LHCN-M2 (cell line): Measurements from ENCODE around the gene AMOTL1. TPM values are rescaled to one million over a fixed set of nuclear protein-coding genes. Genes with fewer than 3 reads are reported as not detected.

Experiments
- DNase-seq: peaks from one replicate; pipeline ENCODE4 v3.0.0-alpha.2; 2012; ENCODE audit warnings: low read depth
- total RNA-seq: library from RNA; depleted of rRNA; stranded (reverse); fragments of >200 nt; gene quantifications from 2 replicates; pipeline ENCODE4 v1.2.3, GENCODE V29; 2014

AMOTL1 gene
- total RNA-seq, 1 experiment from 2014 or later, result 39.8 TPM

DNA sequence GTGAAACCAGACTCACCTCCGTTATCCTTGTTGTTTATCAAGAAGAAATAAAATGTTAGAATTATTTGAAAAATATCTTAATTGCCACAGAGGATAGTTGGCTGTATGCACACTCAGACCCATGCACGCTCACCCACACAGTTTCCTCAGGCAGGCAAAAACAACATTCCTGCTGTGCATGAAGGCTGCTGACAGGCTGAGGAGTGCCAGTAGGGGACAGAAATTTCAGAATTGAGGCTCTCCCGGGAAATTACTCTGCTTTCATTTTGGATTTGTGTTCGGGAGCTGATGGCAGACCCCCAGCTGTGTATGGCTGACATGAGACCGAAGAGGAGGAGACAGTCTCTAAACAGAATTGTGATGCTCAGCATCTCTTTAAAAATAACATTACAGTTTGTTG is 87.5 kb downstream of the AMOTL1 start:
- DNase-seq, result no peak

DNA sequence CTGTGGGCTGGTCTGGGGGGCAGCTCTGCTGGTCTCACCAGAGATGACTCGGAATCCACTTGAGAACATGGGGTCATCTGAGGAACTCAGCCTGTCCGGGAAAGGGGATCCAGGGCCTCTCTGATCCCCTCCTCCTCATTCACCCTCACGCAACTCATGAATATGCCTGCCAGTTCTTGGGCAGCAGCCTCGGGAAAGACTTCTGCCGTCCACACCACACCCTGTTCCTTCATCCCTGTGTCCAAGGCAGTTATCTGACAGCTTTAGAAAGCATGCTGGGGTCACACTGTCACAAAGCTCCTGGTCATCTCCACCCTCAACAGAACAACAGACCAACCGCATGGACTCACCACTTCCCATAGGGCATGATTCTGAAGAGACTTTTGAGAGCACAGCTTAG is 88.3 kb downstream of the AMOTL1 start:
- no peak for DNase-seq

DNA sequence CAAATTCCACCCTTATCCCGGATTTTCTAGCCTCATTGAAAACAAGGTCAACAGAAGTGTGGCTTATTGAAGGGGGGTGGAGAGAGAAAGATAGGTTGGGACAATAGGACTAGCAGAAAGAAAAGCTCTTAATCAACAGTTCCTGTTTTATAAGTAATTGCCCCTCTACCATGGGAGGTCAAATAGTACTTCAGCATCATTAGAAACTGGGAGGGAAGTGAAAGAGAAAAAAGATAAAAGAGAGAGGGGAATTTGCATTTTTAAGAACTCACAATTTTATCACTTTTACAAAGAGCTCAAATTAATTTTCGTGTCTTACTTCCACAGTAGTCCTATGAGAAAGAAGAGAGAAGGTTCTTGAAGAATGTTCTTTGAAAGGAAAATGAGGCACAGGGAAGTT is 89.2 kb downstream of the AMOTL1 start:
- DNase-seq, result no peak

DNA sequence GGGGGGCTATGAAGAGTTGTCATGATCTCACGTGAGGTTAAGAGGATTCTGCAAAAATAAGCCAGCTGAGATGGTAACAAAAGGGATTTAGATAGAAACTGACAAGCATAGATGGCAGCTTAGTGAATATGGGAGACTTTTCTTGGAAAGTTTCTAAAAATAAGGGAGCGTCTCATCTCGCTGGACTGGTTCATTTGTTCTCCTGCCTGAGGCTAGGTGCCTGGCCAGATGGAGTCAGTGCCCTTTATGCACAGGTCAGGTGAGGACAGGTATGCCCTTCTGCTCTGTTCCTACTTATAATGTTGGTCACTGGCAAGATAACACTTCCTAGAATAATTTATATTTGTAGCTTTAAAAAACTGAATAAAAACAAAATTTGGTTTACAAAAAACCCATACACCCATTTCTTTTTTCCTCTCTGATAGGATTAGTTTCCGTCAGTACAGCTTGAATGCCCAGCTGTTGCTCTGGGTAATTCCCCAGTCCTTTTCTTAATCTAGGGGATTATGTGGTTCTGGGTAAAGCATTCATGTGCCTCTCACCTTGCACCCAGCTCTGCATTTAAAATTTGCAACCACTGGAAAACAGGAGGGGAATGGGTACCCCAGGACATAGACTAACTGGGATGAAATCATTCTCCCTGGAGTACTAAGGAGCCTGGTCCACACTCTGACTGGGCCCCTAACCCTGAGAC is 90.0 kb downstream of the AMOTL1 start:
- no peak for DNase-seq

DNA sequence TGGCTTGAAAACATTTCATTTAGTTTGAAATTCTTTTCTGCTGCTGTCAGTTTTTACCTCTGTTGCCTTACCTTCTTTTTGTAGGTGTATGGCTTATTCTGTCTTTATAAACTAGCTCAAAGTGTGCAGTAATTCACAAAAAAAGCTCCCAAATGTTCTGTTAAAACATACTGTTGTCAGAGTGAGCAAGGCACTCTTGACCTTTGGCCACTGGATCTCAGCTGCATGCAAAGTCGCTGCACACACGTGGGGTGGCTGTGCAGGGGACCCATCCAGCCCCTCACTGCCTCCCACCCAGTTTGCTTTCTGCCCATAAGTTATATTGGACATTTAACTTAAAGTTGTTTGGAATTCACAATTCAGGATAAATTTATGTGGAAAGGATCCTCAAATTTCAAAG is 92.2 kb downstream of the AMOTL1 start:
- DNase-seq, result no peak

DNA sequence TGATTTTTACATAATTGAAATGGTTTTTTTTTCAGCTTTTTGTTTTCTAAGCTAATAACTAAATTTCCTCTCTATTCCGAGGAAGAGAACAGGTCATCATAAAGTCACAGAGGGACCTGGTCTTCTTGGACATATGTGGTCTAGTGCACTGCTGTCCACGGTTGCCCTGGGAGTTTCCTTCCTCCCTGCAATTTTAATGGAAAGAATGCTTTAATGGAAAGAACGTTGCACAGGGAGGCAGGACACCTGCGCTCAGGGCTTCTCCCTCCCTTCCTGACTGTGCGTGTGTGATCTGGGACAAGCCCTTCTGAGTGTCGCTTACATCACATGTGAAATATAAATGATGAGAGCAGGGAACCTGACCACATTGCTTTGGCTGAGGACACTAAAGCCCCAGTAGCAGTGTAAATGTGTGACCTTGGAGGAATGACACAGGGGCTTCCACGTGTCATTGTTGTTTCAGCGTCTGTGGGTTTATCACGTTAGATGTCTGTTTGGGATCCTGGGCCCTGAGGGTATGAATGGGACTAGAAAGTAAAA is 93.2 kb downstream of the AMOTL1 start:
- DNase-seq, result no peak

GRCh38 chr11:94862926-94863880 is 95.0 kb downstream of the AMOTL1 start:
- no peak for DNase-seq

DNA sequence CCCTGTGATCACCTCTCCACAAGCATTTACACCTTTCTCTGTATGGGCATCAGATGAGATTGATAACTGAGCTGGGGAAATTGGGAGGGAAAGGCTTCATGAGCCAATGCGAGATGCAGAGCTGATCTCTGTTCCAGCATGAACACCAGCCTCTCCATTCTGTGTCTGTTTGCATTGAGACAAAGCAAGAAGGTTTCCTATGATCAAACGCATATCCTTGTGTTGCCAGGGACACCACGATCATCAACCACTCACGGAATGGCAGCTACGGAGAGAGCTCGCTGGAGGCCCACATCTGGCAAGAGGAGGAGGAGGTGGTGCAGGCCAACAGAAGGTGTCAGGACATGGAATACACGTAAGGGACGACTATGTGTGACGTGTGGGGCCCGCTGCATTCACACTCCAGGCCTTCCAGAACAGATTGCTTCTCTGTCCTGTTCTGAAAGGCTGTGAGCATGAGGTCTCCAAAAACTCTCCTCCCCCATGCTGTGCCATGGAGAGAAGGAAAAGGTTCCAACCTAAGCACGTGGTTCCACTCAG is 96.4 kb downstream of the AMOTL1 start:
- DNase-seq, result no peak

DNA sequence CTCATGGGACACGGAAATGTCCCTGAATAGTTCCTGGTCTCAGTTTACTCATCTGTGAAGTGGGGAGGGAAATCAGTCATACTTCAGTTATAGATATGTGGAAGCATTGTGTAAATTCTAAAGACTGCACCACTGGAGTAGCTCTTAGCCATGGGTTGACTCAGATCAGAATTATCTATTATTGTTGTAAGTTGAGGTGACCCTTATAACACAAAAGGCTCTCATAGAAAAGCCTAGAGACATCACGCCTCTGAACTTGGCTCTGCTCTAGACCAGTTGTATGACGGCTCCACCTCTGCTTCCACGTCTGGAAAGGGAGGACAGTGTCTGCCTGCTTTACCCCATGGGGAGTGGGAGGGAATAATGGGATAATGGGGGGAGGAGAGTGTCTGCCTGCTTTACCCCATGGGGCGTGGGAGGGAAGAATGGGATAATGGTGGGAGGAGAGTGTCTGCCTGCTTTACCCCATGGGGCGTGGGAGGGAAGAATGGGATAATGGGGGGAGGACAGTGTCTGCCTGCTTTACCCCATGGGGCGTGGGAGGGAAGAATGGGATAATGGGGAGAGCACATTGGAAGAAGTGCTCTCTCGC is 98.2 kb downstream of the AMOTL1 start:
- no peak for DNase-seq

DNA sequence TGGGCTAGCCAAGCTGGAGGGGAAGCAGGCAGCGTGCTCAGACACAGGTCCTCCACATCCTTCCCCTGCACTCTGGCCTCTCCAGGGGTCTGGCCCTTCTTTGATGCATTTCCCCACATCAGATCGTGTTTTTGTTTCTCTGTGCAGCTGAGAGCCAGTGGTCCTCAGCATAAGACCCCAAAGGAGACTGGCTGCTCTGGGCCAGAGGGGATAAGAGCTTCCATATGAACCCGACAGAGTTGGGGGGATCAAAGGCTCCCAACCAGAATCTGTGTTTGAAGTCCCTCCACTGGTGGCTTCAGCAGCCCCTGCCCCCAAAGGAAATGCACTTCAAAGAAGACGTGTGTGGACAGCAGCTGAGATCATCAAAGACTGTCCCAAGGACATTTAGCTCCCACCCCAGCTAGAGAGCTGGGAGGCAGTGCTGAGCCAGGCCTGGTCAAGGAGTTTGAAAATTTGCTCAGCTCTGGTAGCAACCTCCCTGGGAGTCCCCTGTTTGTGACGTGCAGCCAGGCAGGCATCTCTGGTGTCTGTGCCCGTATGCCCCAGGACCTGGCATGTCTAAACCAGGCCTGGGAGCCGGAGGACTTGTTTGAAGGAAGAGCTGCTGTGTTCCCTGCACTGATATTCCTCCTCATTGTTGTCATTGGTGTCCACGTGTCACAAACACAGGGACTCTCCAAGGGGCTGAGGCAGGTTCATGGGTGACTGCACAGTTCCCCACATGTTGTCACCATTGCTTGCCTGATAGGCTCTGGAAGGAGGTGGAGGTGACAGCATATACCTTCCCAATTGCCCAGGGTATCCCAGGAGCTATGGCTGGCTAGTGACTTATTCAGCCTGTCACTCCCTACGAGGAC is 99.0 kb downstream of the AMOTL1 start:
- DNase-seq, result no peak

GRCh38 chr11:94868468-94868867 is 100.3 kb downstream of the AMOTL1 start:
- DNase-seq, result no peak

- DNase-seq, result no peak
Observed at GRCh38 chr11:94869186-94869585, 101.0 kb downstream of the AMOTL1 start.

DNA sequence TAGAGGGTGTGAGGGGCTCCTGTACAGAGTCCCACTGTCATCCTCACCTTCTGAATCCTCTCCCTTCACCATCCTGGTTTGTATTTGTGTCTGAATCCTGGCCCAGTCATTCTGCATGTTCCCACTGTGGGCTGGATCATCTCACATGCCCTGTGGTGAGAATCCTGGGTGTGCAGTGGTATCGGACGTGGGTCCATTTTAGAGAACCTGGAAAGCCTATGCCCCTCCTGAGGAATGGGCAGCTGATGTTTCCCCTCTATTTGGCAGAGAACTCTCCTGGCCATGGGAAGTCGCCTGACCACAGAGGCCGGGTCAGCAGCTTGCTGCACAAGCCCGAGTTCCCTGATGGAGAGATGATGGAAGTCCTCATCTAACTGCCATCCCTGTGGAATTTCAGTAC is 102.3 kb downstream of the AMOTL1 start:
- no peak for DNase-seq

DNA sequence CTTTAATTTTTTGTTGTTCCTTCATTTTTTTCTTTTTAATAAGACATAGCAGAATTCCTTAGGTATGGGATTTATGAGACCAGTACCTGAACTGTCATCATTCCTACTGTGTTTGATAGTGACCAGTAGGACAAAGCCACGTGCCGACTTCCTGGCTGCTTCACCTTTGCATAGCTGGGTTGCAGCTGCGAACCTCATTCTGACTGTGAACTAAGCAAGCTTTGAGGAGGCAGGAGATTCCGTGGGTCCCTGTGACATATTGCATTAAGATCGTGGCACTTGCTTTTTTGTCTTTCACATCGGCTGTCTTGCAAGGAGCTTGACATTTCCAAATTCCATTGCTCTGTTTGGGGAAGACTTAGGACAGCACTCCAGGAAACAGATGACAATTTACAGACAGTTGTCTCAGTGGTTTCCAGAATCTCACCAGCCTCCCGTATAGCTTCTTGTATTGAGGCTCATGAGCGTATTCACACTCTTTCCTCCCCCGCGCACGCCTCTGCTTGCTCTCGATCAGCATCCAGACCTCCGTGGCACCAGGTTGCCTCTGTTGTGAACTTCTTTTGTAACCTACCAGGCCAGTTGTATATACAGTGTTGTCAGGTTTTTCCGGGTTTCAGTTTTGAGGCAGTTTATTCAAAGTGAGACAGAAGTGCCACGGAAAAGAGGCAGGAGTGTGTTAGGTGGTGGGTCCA is 103.5 kb downstream of the AMOTL1 start:
- DNase-seq, result no peak

DNA sequence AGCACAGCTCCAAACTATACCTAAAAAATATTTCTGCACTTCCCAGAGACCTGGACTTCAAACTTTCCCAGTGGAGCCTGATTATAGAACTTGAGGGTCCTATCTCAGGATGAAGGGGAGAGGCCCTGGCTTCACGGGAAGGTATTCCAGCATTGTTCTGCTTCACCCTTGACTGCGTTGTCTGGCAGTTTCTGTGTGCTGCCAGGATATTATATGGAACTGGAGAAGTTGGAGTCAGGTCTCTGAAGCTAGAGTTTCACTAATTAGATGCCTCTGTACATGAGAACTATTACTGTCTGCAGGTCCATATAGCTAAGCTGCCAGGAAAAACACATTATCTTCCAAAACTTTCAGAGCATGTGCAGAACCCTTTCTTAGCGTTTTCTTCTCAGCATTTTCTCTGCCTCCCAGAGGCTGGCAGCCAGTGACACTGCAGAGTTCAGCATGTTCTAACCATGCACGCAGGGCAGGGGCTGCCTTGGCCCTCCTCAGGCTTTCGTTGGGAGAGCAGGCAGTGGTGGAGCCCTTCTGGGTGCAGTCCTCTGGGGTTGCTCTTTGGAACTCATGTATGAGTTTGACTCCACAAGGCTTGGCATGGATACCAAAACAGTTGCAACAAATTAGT is 105.9 kb downstream of the AMOTL1 start:
- DNase-seq, result no peak

- DNase-seq, result no peak
Observed at GRCh38 chr11:94876222-94876621, 108.1 kb downstream of the AMOTL1 start.

DNA sequence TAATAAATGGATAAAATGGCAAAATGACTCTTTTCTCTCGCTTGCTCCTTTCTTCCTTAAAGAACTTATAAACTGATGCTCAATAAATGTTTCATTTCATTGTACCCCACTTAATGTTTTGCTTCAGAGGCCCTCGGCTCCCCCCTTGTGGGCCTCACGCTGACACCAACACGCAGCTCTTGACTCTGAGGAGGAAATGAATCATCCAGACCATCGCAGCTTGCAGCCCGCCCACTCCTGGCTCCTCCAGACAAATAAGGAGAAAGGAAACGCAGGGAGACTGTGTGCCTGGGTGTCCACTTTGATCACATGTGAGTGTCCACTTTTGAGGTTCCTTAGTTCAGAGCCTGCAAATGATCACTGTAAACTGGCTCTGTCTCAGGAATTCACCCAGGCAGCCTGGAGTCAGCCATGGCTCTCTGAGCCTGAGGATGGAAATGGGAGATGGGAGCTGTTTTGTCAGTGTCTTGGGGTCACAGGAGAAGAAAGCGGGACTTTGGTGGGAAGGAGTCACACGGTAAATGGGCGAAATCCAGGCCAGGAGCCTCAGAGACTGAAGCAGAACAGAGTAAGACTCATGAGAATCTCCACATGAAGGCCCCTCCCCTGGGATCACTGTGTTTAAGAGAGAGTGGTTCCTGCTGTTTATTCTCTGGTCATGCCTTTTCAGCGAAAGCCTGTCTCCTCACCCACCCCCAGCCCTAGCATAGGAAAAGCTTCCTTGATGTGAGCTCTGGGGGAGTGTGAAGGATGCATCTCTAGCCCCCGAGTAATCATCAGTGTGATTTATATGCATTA is 108.7 kb downstream of the AMOTL1 start:
- DNase-seq, result peak; percentile 93

- no peak for DNase-seq
Observed at GRCh38 chr11:94877443-94878200, 109.5 kb downstream of the AMOTL1 start.
